Central memory CD8-positive, alpha-beta T cell (primary cell): ENCODE data around the gene TCF12.
"Not testable (repeated sequence)": the region's sequence is repeated elsewhere in the genome, so short reads cannot be mapped to it uniquely, and the experiment has no call there.

ENCODE experiments used
- ATAC-seq: fragments of 150-1000 bp; cut with Tn5 transposase; replicated peaks from 2 replicates; pipeline ENCODE4 v1.10.0; 2022; ENCODE audit warnings: mild to moderate bottlenecking, moderate FRiP score, moderate number of reproducible peaks; ENCODE audit not compliant: poor library complexity, severe bottlenecking; ENCODE audit errors: extremely low read depth
- DNase-seq, 2 donors: peaks; one replicate each; pipeline ENCODE4 v3.0.0; 2021; ENCODE audit warnings: low spot score in 2 of 2
- H3K27ac Mint-ChIP-seq: one replicate; pipeline ENCODE4 v1.8.0; 2022; ENCODE audit warnings: low read depth, mild to moderate bottlenecking, moderate library complexity, mixed read lengths
- H3K27me3 Mint-ChIP-seq: one replicate; pipeline ENCODE4 v1.8.0; 2022; ENCODE audit warnings: mixed read lengths
- H3K36me3 Mint-ChIP-seq: one replicate; pipeline ENCODE4 v1.8.0; 2022; ENCODE audit warnings: mild to moderate bottlenecking, moderate library complexity, mixed read lengths; ENCODE audit not compliant: insufficient read depth
- H3K4me1 Mint-ChIP-seq: one replicate; pipeline ENCODE4 v1.8.0; 2022; ENCODE audit warnings: mixed read lengths
- H3K4me3 Mint-ChIP-seq: one replicate; pipeline ENCODE4 v1.8.0; 2022; ENCODE audit warnings: mild to moderate bottlenecking, moderate library complexity, mixed read lengths
- H3K9me3 Mint-ChIP-seq: one replicate; pipeline ENCODE4 v1.8.0; 2022; ENCODE audit warnings: mixed read lengths

TCF12 gene

DNA sequence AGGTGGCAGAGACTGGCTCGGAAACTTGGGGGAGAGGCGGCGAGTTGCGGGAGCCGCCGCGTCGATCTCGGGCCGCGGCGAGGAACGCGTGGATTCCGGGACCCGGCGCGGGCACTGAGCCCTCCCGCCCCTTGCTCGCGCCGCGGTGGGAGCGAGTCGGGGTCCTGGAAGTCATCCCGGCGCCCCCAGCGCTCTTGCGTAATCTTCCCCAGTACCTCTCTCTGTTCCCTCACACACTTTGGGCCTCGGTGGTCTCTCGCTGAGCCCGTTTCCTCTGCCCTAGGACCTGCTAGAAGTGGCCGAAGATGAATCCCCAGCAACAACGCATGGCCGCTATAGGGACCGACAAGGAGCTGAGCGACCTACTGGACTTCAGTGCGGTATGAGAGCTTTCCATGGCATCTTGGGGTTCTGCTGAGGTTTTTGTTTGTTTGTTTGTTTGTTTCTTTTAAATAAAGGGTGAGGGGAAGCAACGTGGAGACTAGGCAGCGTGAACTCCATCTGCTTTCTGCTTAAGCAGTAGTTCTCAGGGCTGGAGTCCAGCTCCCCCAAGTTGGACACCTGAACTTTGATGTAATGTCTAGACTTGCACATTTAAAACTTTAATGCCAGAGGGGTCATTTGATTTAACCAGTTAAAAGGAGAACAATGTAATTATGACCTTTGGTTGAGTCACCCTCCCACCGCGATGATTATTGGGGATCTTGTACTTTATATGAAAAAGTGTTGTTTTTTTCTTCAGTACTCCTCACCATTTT lies 1.3 kb downstream of the TCF12 start:
- H3K27me3 Mint-ChIP-seq: no peaks in the 10 kb centered on the region
- H3K36me3 Mint-ChIP-seq: peaks cover 31% of the 10 kb centered on the region
- H3K9me3 Mint-ChIP-seq: no peaks in the 10 kb centered on the region
- peaks cover 45% of the 10 kb centered on the region for H3K4me1 Mint-ChIP-seq
- peak overlapping the region; percentile 94 for H3K4me3 Mint-ChIP-seq
- H3K27ac Mint-ChIP-seq: peak overlapping the region; percentile 90
- no peak for ATAC-seq
- DNase-seq: peak in 1 of 2 donors; percentile 10

DNA sequence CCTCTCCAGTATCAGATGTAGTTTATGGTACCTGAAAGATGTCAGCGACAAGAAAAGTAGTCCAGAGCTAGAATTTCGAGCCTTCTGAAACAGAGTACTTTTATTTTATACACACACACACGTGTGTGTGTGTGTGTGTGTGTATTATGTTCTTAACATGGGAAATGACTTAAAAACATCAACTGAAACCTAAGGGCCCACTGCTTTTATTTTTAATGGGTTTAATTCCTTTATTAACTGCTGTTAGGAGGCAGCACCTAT lies 1.9 kb downstream of the TCF12 start:
- H3K4me1 Mint-ChIP-seq: peaks cover 45% of the 10 kb centered on the region
- H3K27ac Mint-ChIP-seq: peak overlapping the region; percentile 90
- H3K9me3 Mint-ChIP-seq: no peaks in the 10 kb centered on the region
- ATAC-seq (no peak), DNase-seq (no peak)
- H3K36me3 Mint-ChIP-seq: peaks cover 31% of the 10 kb centered on the region
- H3K27me3 Mint-ChIP-seq: no peaks in the 10 kb centered on the region
- H3K4me3 Mint-ChIP-seq: peak overlapping the region; percentile 94

GRCh38 chr15:56923174-56923591 lies 4.7 kb downstream of the TCF12 start:
- H3K27me3 Mint-ChIP-seq: no peaks in the 10 kb centered on the region
- H3K4me1 Mint-ChIP-seq: peaks cover 59% of the 10 kb centered on the region
- peaks cover 24% of the 10 kb centered on the region for H3K36me3 Mint-ChIP-seq
- DNase-seq (no peak), ATAC-seq (no peak)
- peak overlapping the region; percentile 13 for H3K27ac Mint-ChIP-seq
- H3K4me3 Mint-ChIP-seq: no peak overlapping the region
- no peaks in the 10 kb centered on the region for H3K9me3 Mint-ChIP-seq

DNA sequence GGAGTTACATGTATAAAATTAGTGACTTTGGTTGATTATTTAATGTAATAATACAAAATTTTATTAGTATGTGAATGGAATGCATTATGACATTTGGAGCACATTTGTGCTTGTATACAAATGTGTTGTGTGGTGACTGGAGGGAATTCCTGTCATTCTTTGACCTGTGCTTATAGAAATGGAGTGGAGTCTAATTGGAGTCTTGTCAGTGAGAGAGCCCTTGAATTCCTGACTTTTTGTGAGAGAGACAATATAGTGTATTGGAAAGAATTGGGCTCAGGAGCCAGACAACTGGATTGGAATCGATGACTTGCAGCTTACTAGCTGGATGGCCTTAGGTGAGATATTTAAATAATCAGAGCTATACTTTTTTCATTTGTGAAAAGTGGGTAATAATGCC lies 9.4 kb downstream of the TCF12 start:
- ATAC-seq (no peak), DNase-seq (no peak)
- H3K27ac Mint-ChIP-seq: no peak overlapping the region
- no peak overlapping the region for H3K4me3 Mint-ChIP-seq
- H3K36me3 Mint-ChIP-seq: peaks cover 13% of the 10 kb centered on the region
- H3K9me3 Mint-ChIP-seq: no peaks in the 10 kb centered on the region
- H3K4me1 Mint-ChIP-seq: peaks cover 68% of the 10 kb centered on the region
- no peaks in the 10 kb centered on the region for H3K27me3 Mint-ChIP-seq

- no peaks in the 10 kb centered on the region for H3K27me3 Mint-ChIP-seq
- no peak overlapping the region for H3K4me3 Mint-ChIP-seq
- H3K4me1 Mint-ChIP-seq: peaks cover 65% of the 10 kb centered on the region
- ATAC-seq (no peak), DNase-seq (no peak)
- H3K27ac Mint-ChIP-seq: no peak overlapping the region
- H3K9me3 Mint-ChIP-seq: no peaks in the 10 kb centered on the region
- H3K36me3 Mint-ChIP-seq: peaks cover 10% of the 10 kb centered on the region
Measured at GRCh38 chr15:56929399-56929798, 11.0 kb downstream of the TCF12 start.

DNA sequence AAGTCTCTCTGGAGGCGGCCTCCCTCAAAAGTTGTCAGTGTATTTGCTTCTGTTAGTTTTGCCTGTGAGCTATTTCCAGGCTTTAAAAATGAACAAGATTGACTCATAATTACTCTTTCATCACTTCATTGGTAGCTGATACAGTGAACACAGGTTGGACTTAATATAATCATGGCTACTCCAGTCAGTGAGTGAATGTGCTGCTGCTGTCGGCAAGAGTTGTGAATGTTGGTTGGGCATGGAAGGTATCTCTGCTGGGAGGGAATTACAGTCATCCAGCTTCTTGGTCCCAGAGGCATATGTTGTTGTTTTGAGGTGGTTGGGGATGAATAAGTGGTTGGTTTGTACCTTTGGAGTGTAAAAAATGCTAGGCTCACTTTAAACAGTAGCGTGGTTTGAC lies 11.5 kb downstream of the TCF12 start:
- DNase-seq: no peak
- Mint-ChIP-seq H3K27ac (no peak overlapping the region), H3K27me3 (no peaks in the 10 kb centered on the region), H3K36me3 (peaks cover 10% of the 10 kb centered on the region), H3K4me3 (no peak overlapping the region), H3K9me3 (no peaks in the 10 kb centered on the region), H3K4me1 (peaks cover 70% of the 10 kb centered on the region)
- no peak for ATAC-seq

DNA sequence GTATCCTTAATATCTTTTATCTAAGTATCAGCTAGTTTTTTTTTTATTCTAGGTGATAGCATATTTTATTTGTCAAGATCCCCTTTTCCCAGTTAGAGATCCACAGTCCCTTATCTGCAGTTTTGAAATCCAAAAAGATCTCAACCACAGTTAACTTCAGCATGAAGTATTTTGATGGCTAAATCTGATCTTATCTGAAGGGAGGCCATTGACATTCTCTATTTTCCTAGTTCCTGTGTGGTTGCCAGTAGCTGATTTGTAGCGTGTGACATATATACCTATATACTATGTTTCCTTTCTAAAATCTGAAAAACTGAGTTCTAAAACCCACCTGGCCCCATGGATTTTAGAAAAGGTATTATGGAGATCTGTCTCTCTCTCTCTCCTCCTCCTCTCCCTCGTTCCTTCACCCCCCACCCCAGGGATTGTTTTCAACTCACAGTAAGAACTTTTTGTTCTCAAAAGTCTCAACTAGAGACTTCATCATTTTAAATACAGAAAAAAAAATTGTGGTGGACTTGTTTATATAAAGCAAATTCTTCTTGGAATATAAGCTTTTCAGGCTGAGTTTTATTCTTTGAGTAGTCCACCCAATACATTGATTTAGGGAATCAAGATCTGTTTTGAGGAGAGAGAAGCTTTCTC lies 12.3 kb downstream of the TCF12 start:
- Mint-ChIP-seq H3K4me3 (no peak overlapping the region), H3K27me3 (no peaks in the 10 kb centered on the region), H3K4me1 (peaks cover 74% of the 10 kb centered on the region), H3K27ac (no peak overlapping the region), H3K36me3 (peaks cover 10% of the 10 kb centered on the region), H3K9me3 (no peaks in the 10 kb centered on the region)
- DNase-seq: no peak
- ATAC-seq: no peak

GRCh38 chr15:56931639-56932508 lies 13.4 kb downstream of the TCF12 start:
- Mint-ChIP-seq H3K27me3 (no peaks in the 10 kb centered on the region), H3K36me3 (peaks cover 7% of the 10 kb centered on the region), H3K27ac (no peak overlapping the region), H3K4me3 (no peak overlapping the region), H3K9me3 (peaks cover 6% of the 10 kb centered on the region), H3K4me1 (peaks cover 74% of the 10 kb centered on the region)
- DNase-seq (no peak), ATAC-seq (no peak)

DNA sequence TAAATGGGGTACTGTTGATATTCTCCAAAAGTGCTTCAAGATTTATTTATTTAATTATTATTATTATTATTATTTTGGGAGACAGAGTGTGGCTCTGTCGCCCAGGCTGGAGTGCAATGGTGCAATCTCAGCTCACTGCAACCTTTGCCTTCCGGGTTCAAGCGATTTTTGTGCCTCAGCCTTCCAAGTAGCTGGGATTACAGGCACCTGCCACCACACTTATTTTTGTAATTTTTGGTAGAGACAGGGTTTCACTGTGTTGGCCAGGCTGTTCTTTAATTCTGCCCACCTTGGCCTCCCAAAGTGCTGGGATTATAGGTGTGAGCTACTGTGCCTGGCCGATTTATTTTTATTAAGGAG lies 14.0 kb downstream of the TCF12 start:
- not testable (repeated sequence) for DNase-seq, H3K4me3 Mint-ChIP-seq, H3K27me3 Mint-ChIP-seq, H3K27ac Mint-ChIP-seq, H3K9me3 Mint-ChIP-seq, ATAC-seq, H3K36me3 Mint-ChIP-seq
- H3K4me1 Mint-ChIP-seq: peaks cover 75% of the 10 kb centered on the region

DNA sequence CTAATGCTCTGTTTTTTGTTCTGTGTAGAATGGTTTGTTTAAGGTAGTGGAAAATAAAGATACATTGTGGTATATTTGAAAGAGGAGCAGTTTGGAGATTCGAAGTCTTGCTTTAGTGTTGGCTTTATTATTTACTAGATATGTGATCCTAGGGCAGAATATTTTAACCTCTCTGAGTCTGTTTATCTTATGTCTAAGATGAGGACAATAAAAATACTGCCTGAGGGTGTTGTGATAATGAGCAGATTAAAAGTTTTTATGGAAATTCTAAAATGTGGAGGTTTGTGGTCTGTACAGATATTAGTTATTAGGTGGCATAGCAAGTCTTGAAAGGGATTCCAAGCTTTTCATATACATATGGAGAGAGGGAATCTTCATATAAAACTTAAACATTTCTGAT lies 15.0 kb downstream of the TCF12 start:
- Mint-ChIP-seq H3K27me3 (no peaks in the 10 kb centered on the region), H3K4me1 (peaks cover 77% of the 10 kb centered on the region), H3K27ac (peak overlapping the region; percentile 16), H3K9me3 (peaks cover 6% of the 10 kb centered on the region), H3K36me3 (peaks cover 7% of the 10 kb centered on the region), H3K4me3 (no peak overlapping the region)
- DNase-seq: no peak
- no peak for ATAC-seq

GRCh38 chr15:56933811-56934210 lies 15.4 kb downstream of the TCF12 start:
- Mint-ChIP-seq H3K27me3 (no peaks in the 10 kb centered on the region), H3K36me3 (peaks cover 7% of the 10 kb centered on the region), H3K27ac (peak overlapping the region; percentile 16), H3K4me1 (peaks cover 81% of the 10 kb centered on the region), H3K9me3 (peaks cover 6% of the 10 kb centered on the region), H3K4me3 (no peak overlapping the region)
- ATAC-seq (no peak), DNase-seq (no peak)

- H3K4me1 Mint-ChIP-seq: peaks cover 86% of the 10 kb centered on the region
- no peak overlapping the region for H3K4me3 Mint-ChIP-seq
- ATAC-seq (no peak), DNase-seq (no peak)
- peaks cover 6% of the 10 kb centered on the region for H3K9me3 Mint-ChIP-seq
- H3K27me3 Mint-ChIP-seq: no peaks in the 10 kb centered on the region
- H3K36me3 Mint-ChIP-seq: peaks cover 7% of the 10 kb centered on the region
- no peak overlapping the region for H3K27ac Mint-ChIP-seq
Measured at GRCh38 chr15:56934269-56934668, 15.8 kb downstream of the TCF12 start.

DNA sequence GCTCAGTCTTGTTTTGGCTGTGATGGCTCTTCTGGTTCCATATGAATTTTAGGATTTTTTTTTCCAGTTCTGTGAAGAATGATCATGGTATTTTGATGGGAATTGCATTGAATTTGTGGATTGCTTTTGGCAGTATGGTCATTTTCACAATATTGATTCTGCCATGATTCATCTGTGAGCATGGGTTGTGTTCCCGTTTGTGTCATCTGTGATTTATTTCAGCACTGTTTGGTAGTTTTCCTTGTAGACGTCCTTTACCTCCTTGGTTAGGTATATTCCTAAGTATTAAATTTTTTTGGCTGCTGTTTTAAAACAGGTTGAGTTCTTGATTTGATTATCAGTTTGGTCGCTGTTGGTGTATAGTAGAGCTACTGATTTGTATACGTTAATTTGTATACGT lies 18.5 kb downstream of the TCF12 start:
- Mint-ChIP-seq H3K4me3 (no peak overlapping the region), H3K36me3 (peaks cover 4% of the 10 kb centered on the region)

More for the DNA sequence above, 18.5 kb downstream of the TCF12 start:
- H3K27me3 Mint-ChIP-seq: no peaks in the 10 kb centered on the region
- peaks cover 90% of the 10 kb centered on the region for H3K4me1 Mint-ChIP-seq
- peak overlapping the region; percentile 7 for H3K27ac Mint-ChIP-seq
- DNase-seq (no peak), ATAC-seq (no peak)
- peaks cover 6% of the 10 kb centered on the region for H3K9me3 Mint-ChIP-seq
